ENCODE results near the gene CANX.

- TF ChIP-seq CTCF (IDR thresholded peaks at IDR 0.05; ENCODE audit: extremely low read depth in 1 of 2, insufficient read depth in 1 of 2, low read depth in 1 of 2, low read length in 2 of 2) = no peak
- no peak for TF ChIP-seq EZH2 (IDR thresholded peaks at IDR 0.05; ENCODE audit: borderline replicate concordance, low read depth, low read length, severe bottlenecking)
- TF ChIP-seq POLR2A (IDR thresholded peaks at IDR 0.05; ENCODE audit: low read depth, low read length) = no peak
- no peak for TF ChIP-seq POLR2AphosphoS5 (IDR thresholded peaks at IDR 0.05; ENCODE audit: insufficient read depth, low read depth, low read length)
- no peak for TF ChIP-seq MYC (IDR thresholded peaks at IDR 0.05; ENCODE audit: low read depth, low read length)
- no peak for TF ChIP-seq MAX (IDR thresholded peaks at IDR 0.05; ENCODE audit: insufficient read depth, insufficient read length)
- TF ChIP-seq GATA2 (IDR thresholded peaks at IDR 0.05; ENCODE audit: insufficient read depth, insufficient read length, low read depth, low read length) = no peak
- TF ChIP-seq JUN (IDR thresholded peaks at IDR 0.05; ENCODE audit: borderline replicate concordance, insufficient read depth, insufficient read length, low read depth) = no peak
These were observed 17.9 kb upstream of the CANX start, which contains the start of gene CBY3 for GRCh38 chr5:179680780-179681401.

Measured in endothelial cell of umbilical vein (primary cell).